ENCODE measurements around the gene PPIP5K1.

Gene PPIP5K1

GRCh38 chr15:43492673-43493601, 97.1 kb downstream of the PPIP5K1 start, which contains the start of gene TP53BP1:
Gene TP53BP1 (minus strand): TSS chr15:43493156. CDS start chr15:43493043, 113 bp downstream.
- DNase-seq (ENCODE audit: low spot score) (peak; percentile 96), FAIRE-seq (peak; percentile 13)

- DNase-seq (ENCODE audit: low spot score) (no peak), FAIRE-seq (no peak)
These were observed 97.7 kb downstream of the PPIP5K1 start for GRCh38 chr15:43492266-43492665.

GRCh38 chr15:43489191-43489590, 100.8 kb downstream of the PPIP5K1 start:
- FAIRE-seq (no peak), DNase-seq (ENCODE audit: low spot score) (no peak)

DNA sequence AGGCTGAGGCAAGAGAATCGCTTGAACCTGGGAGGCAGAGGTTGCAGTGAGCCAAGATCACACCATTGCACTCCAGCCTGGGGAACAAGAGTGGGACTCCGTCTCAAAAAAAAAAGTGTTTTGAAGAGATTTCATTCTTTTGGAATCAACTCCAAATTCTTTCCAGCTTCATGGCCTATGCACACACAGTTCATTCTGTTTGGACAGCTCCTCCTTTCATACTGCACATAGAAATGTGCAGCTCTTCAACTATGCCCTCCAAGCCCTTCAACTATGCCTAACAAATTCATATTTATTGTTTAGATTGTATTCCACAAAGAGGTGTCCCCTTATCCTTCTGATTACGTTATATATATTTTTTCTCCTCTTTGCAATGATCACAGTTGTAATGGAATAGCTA, 101.2 kb downstream of the PPIP5K1 start:
- DNase-seq (ENCODE audit: low spot score) (no peak), FAIRE-seq (no peak)

DNA sequence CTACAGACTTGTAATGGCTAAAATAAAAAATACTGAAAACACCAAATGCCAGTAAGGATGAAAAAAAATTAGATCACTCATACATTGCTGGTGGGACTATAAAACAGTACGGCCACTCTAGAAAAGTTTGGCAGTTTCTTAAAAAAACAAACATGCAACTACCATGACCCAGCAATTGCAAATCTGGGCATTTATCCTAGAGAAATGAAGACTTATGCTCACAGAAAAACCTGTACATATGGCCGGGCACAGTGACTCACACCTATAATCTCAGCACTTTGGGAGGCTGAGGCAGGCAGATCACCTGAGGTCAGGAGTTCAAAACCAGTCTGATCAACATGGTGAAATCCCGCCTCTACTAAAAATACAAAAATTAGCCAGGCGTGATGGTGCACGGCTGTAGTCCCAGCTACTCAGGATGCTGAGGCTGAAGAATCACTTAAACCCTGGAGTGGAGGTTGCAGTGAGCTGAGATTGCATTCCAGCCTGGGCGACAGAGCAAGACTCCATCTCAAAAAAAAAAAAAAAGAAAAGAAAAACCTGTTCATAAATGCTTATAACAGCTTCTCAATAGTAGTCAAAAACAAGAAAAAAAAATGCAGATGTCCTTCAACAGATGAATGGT, 102.6 kb downstream of the PPIP5K1 start:
- no peak for FAIRE-seq

GRCh38 chr15:43484455-43484854, 105.6 kb downstream of the PPIP5K1 start:
- FAIRE-seq: no peak
- DNase-seq (ENCODE audit: low spot score): no peak

More for the DNA sequence above, 102.6 kb downstream of the PPIP5K1 start:
- DNase-seq (ENCODE audit: low spot score): no peak

All from urothelium cell line (cell line).